AG04449 (cell line): ENCODE data around the gene MYOCD.
A peak's percentile ranks its signal among the peaks of the same experiment; 100 is the strongest.
"Not testable (repeated sequence)": the region's sequence is repeated elsewhere in the genome, so short reads cannot be mapped to it uniquely, and the experiment has no call there.

Source experiments
- CTCF ChIA-PET: fragments of 350-600 bp; formaldehyde crosslinking; extraction: SDS; loops from one replicate; lab custom pipeline; 2021; ENCODE audit warnings: antibody characterized with exemption; lab: Yijun Ruan, JAX
- POLR2A ChIA-PET: fragments of 400-600, 350-600 bp; formaldehyde crosslinking; extraction: SDS; loops from one replicate; lab custom pipeline; 2020; ENCODE audit warnings: antibody characterized with exemption, inconsistent platforms; lab: Yijun Ruan, JAX
- DNase-seq: peaks from one replicate; pipeline ENCODE4 v3.0.0-alpha.2; 2010; ENCODE audit warnings: low read depth, low spot score
- H3K4me3 ChIP-seq: 2 replicates; pipeline ENCODE4 v1.5.1; 2011; ENCODE audit warnings: low read depth, mild to moderate bottlenecking, control low read depth, low read length
- TF ChIP-seq, protein P1 (sequence below): IDR thresholded peaks from one replicate; pipeline ENCODE4 v1.5.1; 2011; ENCODE audit warnings: mild to moderate bottlenecking, moderate library complexity, low read length, control low read depth, inconsistent platforms; ENCODE audit not compliant: insufficient read depth; ENCODE audit errors: missing control alignments

MYOCD gene

DNA sequence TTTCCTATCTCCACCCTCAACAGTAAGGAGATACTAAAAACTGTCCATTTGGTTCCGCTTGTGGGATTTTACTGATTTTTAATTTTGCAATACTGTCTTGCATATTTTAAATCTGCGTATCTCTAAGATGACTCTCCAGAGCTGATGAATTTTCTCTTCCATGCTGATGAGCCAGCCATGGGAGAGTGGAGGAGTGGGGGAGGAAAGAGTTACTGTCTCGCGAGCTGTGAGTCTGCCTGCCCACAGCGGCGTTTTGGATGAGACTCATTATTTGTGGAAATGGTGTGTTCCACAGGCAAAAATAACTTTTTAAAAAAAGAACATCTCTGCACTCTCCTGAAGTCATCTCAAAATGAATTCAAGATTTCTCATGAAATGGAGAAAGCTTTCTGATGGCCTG is 34.6 kb upstream of the MYOCD start:
- DNase-seq = no peak
- CTCF ChIA-PET = interaction anchor here (0.7 to 3.0 kb wide), 3 partner anchors 10 to 429 kb away, joined by 3 to 11 read pairs (median 3); no protein-coding TSS in a partner anchor
- TF ChIP-seq, protein P1, sequence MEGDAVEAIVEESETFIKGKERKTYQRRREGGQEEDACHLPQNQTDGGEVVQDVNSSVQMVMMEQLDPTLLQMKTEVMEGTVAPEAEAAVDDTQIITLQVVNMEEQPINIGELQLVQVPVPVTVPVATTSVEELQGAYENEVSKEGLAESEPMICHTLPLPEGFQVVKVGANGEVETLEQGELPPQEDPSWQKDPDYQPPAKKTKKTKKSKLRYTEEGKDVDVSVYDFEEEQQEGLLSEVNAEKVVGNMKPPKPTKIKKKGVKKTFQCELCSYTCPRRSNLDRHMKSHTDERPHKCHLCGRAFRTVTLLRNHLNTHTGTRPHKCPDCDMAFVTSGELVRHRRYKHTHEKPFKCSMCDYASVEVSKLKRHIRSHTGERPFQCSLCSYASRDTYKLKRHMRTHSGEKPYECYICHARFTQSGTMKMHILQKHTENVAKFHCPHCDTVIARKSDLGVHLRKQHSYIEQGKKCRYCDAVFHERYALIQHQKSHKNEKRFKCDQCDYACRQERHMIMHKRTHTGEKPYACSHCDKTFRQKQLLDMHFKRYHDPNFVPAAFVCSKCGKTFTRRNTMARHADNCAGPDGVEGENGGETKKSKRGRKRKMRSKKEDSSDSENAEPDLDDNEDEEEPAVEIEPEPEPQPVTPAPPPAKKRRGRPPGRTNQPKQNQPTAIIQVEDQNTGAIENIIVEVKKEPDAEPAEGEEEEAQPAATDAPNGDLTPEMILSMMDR = no peak
- H3K4me3 ChIP-seq = no peak overlapping the region
- POLR2A ChIA-PET = no interaction called here

DNA sequence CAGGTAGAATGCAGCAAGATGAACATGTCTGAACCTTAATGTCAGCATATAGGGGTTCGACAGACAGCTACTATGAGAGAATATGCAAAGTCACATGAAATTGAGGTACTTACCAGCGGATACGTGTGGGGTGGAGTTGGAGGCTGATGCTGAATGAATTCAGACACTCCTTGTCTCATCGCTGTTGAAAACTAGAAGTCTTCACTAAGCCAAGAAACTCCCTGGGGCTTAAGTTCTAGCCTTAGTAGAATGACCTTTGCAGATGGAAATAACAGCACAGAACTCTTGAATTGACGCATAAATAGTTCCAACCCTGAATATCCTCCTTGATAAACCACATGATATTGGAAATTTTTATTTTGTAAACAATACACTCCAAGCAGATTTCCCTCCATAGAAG is 32.9 kb upstream of the MYOCD start:
- ChIA-PET CTCF (interaction anchor here (1.3 kb wide), 1 partner anchor 8 kb away, joined by 3 read pairs; no protein-coding TSS in a partner anchor), POLR2A (no interaction called here)
- DNase-seq = no peak
- TF ChIP-seq, protein P1 = no peak
- H3K4me3 ChIP-seq = no peak overlapping the region

DNA sequence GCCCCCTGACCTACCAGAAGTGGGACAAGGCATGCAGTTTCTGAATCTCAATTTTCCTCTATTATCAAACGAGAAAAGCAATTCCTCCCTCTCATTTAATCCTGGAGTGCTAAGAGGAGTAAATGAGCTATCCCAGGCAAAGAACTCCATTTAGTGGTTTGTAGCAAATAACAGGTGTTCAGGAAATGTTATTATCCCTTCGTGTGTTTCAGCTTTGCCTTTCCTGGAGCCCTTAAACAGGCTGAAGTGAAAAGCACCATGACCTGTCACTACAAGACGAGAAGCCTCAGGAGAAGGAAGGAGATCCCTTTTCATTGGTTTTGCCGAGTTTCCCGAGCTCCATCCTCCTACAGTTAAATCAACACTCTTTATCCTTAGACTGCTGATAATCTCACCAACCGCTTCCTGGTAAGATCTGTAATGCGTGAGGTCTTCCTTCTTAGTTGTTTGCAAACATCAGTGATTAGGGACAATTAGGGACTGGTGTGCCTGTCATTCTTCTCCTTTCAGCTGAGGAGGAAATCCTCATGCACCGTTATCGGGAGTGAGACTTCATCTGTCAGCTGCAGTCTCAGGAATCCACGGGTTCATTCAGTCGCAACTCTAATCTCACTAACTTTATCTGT is 30.8 kb upstream of the MYOCD start:
- H3K4me3 ChIP-seq = no peak overlapping the region
- ChIA-PET CTCF (interaction anchor here (0.7 to 2.5 kb wide), 3 partner anchors 10 to 30 kb away, joined by 3 to 6 read pairs (median 3); no protein-coding TSS in a partner anchor), POLR2A (no interaction called here)
- no peak for DNase-seq
- TF ChIP-seq, protein P1 = no peak

DNA sequence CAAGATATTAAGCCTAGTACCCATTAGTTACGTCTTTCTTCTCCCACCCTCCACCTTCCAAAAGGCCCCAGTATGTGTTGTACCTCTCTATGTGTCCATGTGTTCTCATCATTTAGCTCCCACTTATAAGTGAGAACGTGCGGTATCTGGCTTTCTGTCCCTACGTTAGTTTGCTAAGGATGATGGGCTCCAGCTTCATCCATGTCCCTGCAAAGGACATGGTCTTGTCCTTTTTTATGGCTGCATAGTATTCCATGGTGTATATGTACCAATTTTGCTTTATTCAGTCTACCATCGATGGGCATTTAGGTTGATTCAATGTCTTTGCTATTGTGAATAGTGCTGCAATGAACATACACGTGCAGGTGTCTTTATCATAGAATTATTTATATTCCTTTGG is 29.7 kb upstream of the MYOCD start:
- DNase-seq, H3K4me3 ChIP-seq, POLR2A ChIA-PET: not testable (repeated sequence)
- CTCF ChIA-PET = interaction anchor here (1.4 to 2.5 kb wide), 2 partner anchors 28 to 90 kb away, joined by 3 to 6 read pairs; no protein-coding TSS in a partner anchor

DNA sequence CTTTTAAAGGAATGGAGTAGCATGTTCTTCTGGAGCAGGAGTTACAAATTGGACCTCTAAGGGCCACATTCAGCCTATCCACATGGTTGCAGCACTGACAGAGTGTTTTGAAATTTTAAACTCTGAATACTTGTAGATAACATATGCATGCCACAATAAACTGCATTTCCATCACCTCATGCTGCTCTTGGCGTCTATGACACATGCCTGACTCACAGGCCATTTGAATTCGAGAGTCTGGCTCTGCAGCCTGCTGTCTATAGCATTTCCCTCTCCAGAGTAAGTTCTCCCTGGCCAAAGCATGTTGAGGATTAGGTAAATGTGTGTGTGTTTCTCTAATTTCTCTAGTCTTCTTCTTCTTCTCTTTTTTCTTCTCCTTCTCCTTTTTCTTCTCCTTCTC is 28.7 kb upstream of the MYOCD start:
- ChIA-PET POLR2A (interaction anchor here (0.9 kb wide), 1 partner anchor 9 kb away, joined by 3 read pairs; no protein-coding TSS in a partner anchor), CTCF (interaction anchor here (1.4 to 2.5 kb wide), 2 partner anchors 27 to 91 kb away, joined by 3 to 6 read pairs; no protein-coding TSS in a partner anchor)
- no peak overlapping the region for H3K4me3 ChIP-seq
- TF ChIP-seq, protein P1 = no peak
- peak; percentile 95 for DNase-seq

DNA sequence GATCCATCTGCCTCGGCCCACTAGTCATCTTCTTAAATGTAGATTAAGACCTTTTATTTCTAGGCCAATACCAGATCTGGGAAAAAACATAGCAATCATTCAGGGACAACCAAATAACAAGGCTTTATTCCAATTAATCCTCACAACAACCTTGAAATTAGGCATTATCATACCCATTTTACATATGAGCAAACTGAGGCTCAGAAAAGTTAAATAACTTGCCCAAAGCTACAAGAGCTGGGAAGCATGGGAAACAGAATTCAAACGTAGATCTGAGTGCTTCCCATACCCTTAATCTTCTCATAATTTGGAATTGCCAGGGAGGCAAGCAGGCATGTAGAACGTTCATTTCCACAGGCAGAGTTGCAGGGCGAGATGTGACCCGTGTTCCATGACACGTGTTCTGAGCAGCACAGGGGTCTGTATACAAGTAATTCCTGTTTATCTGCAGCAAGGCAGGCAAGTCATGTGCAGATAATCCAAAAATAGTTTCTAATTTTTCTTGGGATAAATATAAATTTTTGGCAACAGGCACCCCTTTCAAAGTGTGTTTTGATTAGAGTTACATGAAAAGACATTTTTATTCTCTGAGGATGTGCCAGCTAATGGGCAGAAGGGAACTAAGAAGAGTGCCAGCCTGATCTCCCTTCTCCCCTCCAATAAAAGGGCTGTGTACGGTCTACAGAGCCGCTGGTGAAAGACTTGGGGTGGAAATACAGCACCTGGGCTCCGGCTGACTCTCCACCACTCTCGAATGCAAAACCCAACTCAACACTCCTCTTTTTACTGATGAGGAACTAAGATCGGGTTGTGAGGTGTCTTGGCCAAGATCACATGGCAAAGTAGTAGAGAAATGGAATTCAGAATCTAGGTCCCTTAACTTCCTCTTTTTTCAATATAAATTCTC is 27.7 kb upstream of the MYOCD start:
- TF ChIP-seq, protein P1 = no peak
- no peak for DNase-seq
- H3K4me3 ChIP-seq = no peak overlapping the region
- CTCF ChIA-PET = interaction anchor here (1.3 kb wide), 1 partner anchor 90 kb away, joined by 3 read pairs; no protein-coding TSS in a partner anchor
- POLR2A ChIA-PET = interaction anchor here (0.6 kb wide), 1 partner anchor 98 kb away, joined by 3 read pairs; no protein-coding TSS in a partner anchor
